PC-9 (cell line): ENCODE results near the gene CDC42EP2. TPM values are rescaled to one million over a fixed set of nuclear protein-coding genes. Genes with fewer than 3 reads are reported as not detected.

Experiments used
- BruUV-seq: library from RNA; stranded (reverse); fragments of 400-500 nt; replicated peaks from 2 replicates; lab custom pipeline; 2021; lab: Mats Ljungman, UMichigan
- CTCF ChIA-PET: fragments of 300-600 bp; sonication (Branson Sonifier 250); formaldehyde crosslinking; loops from one replicate; lab custom pipeline; 2022; ENCODE audit warnings: antibody characterized with exemption; lab: Charles Lee
- POLR2A ChIA-PET: fragments of 300-600 bp; sonication (Branson Sonifier 250); formaldehyde crosslinking; loops from one replicate; lab custom pipeline; 2022; ENCODE audit warnings: antibody characterized with exemption; ENCODE audit not compliant: unreplicated experiment; lab: Charles Lee
- DNase-seq, 2 experiments: peaks; one replicate each; pipeline versions ENCODE4 v3.0.0 to v3.0.0-alpha.2; 2015 to 2022; ENCODE audit warnings: mixed read lengths in 1 of 2
- H2AFZ ChIP-seq: fragments of 200-600 bp; sonication (generic); 2 replicates; pipeline ENCODE4 v1.8.1; 2017; ENCODE audit warnings: antibody characterized with exemption
- H3F3A ChIP-seq: fragments of 200-600 bp; sonication (generic); 2 replicates; pipeline ENCODE4 v1.8.1; 2017; ENCODE audit warnings: antibody characterized with exemption, mild to moderate bottlenecking, low read depth; ENCODE audit not compliant: insufficient read depth
- H3K27ac ChIP-seq: fragments of 200-600 bp; sonication (generic); 2 replicates; pipeline ENCODE4 v1.6.1; 2016; ENCODE audit warnings: mixed run types
- H3K27me3 ChIP-seq: fragments of 200-600 bp; sonication (generic); 2 replicates; pipeline ENCODE4 v1.6.1; 2016; ENCODE audit warnings: low read depth, mixed run types; ENCODE audit not compliant: insufficient read depth
- H3K36me3 ChIP-seq: fragments of 200-600 bp; sonication (generic); 2 replicates; pipeline ENCODE4 v1.6.1; 2016; ENCODE audit warnings: low read depth, mixed run types
- H3K4me1 ChIP-seq: fragments of 200-600 bp; sonication (generic); replicated peaks from 2 replicates; pipeline ENCODE4 v1.6.1; 2016; ENCODE audit warnings: mixed run types; ENCODE audit not compliant: insufficient read depth
- H3K4me2 ChIP-seq: fragments of 200-600 bp; sonication (generic); 2 replicates; pipeline ENCODE4 v1.6.1; 2017; ENCODE audit warnings: mixed run types
- H3K4me3 ChIP-seq: fragments of 200-600 bp; sonication (generic); 2 replicates; pipeline ENCODE4 v1.6.1; 2016; ENCODE audit warnings: mixed run types
- H3K79me2 ChIP-seq: fragments of 200-600 bp; sonication (generic); 2 replicates; pipeline ENCODE4 v1.6.1; 2017; ENCODE audit warnings: low read depth, mixed run types
- H3K9me2 ChIP-seq: fragments of 200-600 bp; sonication (generic); 2 replicates; pipeline ENCODE4 v1.8.1; 2017; ENCODE audit warnings: mild to moderate bottlenecking; ENCODE audit not compliant: insufficient read depth
- H3K9me3 ChIP-seq: fragments of 200-600 bp; sonication (generic); 2 replicates; pipeline ENCODE4 v1.8.1; 2016; ENCODE audit warnings: low read depth; ENCODE audit not compliant: insufficient read depth
- H4K20me1 ChIP-seq: fragments of 200-600 bp; sonication (generic); 2 replicates; pipeline ENCODE4 v1.8.1; 2017; ENCODE audit not compliant: insufficient read depth
- EZH2 ChIP-seq: fragments of 200-600 bp; sonication (generic); IDR thresholded peaks from 2 replicates; pipeline ENCODE4 v1.8.0; 2017; ENCODE audit warnings: antibody characterized with exemption, low read depth
- intact Hi-C: fragments of 100-400 bp; cut with micrococcal nuclease; formaldehyde crosslinking; loops from one replicate; pipeline ENCODE4 v1.10.0; 2022; ENCODE audit not compliant: unreplicated experiment
- total RNA-seq: library from RNA; stranded (reverse); gene quantifications from 2 replicates; pipeline ENCODE4 v1.2.3, GENCODE V29; 2021
- TF ChIP-seq, protein P1 (sequence below): fragments of 200-600 bp; sonication (generic); conservative IDR thresholded peaks from 2 replicates; pipeline ENCODE4 v1.6.1; 2017; ENCODE audit warnings: mixed run types, antibody characterized with exemption, mild to moderate bottlenecking, moderate library complexity

Gene CDC42EP2
- total RNA-seq, 1 experiment from 2014 or later = 20.8 TPM

GRCh38 chr11:65298655-65299179 is 15.9 kb upstream of the CDC42EP2 start:
- Histone ChIP-seq H2AFZ (no peak overlapping the region), H3K4me2 (no peak overlapping the region), H4K20me1 (no peaks in the 10 kb centered on the region), H3K27me3 (no peaks in the 10 kb centered on the region), H3K4me3 (no peak overlapping the region), H3K36me3 (peaks cover 14% of the 10 kb centered on the region; the same call in 1 of the 2 replicates), H3F3A (peaks cover 30% of the 10 kb centered on the region; the same call in 1 of the 2 replicates), H3K9me2 (no peaks in the 10 kb centered on the region), H3K9me3 (no peaks in the 10 kb centered on the region), H3K27ac (no peak overlapping the region), H3K79me2 (no peaks in the 10 kb centered on the region), H3K4me1 (peaks cover 12% of the 10 kb centered on the region)
- POLR2A ChIA-PET = no interaction called here
- CTCF ChIA-PET = interaction anchor here (0.6 kb wide), 1 partner anchor 23 kb away, joined by 6 read pairs; no protein-coding TSS in a partner anchor
- no peak for TF ChIP-seq EZH2
- TF ChIP-seq, protein P1, sequence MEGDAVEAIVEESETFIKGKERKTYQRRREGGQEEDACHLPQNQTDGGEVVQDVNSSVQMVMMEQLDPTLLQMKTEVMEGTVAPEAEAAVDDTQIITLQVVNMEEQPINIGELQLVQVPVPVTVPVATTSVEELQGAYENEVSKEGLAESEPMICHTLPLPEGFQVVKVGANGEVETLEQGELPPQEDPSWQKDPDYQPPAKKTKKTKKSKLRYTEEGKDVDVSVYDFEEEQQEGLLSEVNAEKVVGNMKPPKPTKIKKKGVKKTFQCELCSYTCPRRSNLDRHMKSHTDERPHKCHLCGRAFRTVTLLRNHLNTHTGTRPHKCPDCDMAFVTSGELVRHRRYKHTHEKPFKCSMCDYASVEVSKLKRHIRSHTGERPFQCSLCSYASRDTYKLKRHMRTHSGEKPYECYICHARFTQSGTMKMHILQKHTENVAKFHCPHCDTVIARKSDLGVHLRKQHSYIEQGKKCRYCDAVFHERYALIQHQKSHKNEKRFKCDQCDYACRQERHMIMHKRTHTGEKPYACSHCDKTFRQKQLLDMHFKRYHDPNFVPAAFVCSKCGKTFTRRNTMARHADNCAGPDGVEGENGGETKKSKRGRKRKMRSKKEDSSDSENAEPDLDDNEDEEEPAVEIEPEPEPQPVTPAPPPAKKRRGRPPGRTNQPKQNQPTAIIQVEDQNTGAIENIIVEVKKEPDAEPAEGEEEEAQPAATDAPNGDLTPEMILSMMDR = no peak
- DNase-seq = no peak
- no TSS peak for BruUV-seq
- intact Hi-C loops = no loop called here

DNA sequence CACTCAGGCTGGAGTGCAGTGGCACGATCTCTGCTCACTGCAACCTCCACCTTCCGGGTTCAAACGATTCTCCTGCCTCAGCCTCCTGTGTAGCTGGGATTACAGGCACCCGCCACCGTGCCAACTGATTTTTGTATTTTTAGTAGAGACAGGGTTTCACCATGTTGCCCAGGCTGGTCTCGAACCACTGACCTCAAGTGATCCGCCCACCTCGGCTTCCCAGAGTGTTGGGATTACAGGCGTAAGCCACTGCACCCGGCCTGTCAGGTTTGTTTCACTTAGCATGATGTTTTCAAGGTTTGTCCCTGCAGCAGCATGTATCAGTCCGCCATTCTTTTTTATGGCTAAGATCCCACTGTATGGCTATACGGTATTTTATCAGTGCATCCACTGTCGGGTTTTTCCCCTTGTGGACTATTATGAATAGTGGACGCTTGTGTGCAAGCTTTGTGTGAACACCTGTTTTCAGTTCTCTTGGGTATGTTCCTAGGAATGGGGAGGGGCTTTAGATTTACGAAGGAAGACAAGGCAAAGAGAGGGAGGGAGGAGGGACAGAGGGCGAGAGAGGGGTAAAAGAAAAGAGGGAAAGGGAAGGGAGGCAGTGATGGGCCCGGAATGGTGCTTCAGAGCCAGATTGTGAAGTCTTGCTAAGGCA is 13.9 kb upstream of the CDC42EP2 start:
- Histone ChIP-seq H3K27ac (no peak overlapping the region), H3K27me3 (no peaks in the 10 kb centered on the region), H3K4me1 (peaks cover 11% of the 10 kb centered on the region), H3K9me2 (no peaks in the 10 kb centered on the region), H2AFZ (no peak overlapping the region), H3F3A (peaks cover 27% of the 10 kb centered on the region; the same call in 1 of the 2 replicates), H3K4me3 (no peak overlapping the region), H3K36me3 (no peaks in the 10 kb centered on the region; the same call in 1 of the 2 replicates), H3K79me2 (no peaks in the 10 kb centered on the region), H4K20me1 (no peaks in the 10 kb centered on the region), H3K9me3 (no peaks in the 10 kb centered on the region), H3K4me2 (no peak overlapping the region)
- ChIA-PET CTCF (no interaction called here), POLR2A (no interaction called here)
- no peak for DNase-seq
- TF ChIP-seq, protein P1 = no peak
- no peak for TF ChIP-seq EZH2
- BruUV-seq = no TSS peak
- intact Hi-C loops = no loop called here

GRCh38 chr11:65301491-65302329 is 13.0 kb upstream of the CDC42EP2 start:
- CTCF ChIA-PET = interaction anchor here (1.4 kb wide), 1 partner anchor 14 kb away, joined by 5 read pairs; no protein-coding TSS in a partner anchor
- TF ChIP-seq EZH2 = no peak
- TF ChIP-seq, protein P1 = no peak
- intact Hi-C loops = no loop called here
- H3K4me1 ChIP-seq = peaks cover 11% of the 10 kb centered on the region
- no peak overlapping the region for H3K4me3 ChIP-seq
- peaks cover 23% of the 10 kb centered on the region; the same call in 1 of the 2 replicates for H3F3A ChIP-seq
- 0 out of 2 replicates have a peak overlapping the region, but pooled peaks have one; percentile 4 for H3K4me2 ChIP-seq
- no peaks in the 10 kb centered on the region for H3K9me2 ChIP-seq
- H3K36me3 ChIP-seq = no peaks in the 10 kb centered on the region
- H3K27ac ChIP-seq = no peak overlapping the region
- BruUV-seq = no TSS peak
- no peaks in the 10 kb centered on the region for H3K27me3 ChIP-seq
- POLR2A ChIA-PET = interaction anchor here (0.5 to 0.7 kb wide), 3 partner anchors 9 to 40 kb away, joined by 3 to 5 read pairs (median 3); partner anchors contain the start of gene POLA2
- no peak overlapping the region for H2AFZ ChIP-seq
- DNase-seq = peak in 1 of 2 experiments; percentile 53
- H3K9me3 ChIP-seq = no peaks in the 10 kb centered on the region
- H4K20me1 ChIP-seq = no peaks in the 10 kb centered on the region
- no peaks in the 10 kb centered on the region for H3K79me2 ChIP-seq
